Measurements from ENCODE around the gene MGST2.

Gene MGST2

GRCh38 chr4:139704915-139705485, 39.4 kb downstream of the MGST2 start:
- TF ChIP-seq JUND (IDR thresholded peaks at IDR 0.05; ENCODE audit: low read depth), result no peak
- in situ Hi-C loops (cut with HindIII; ENCODE audit: low pct_unique_long_range_greater_than_20kb, low sequenced_read_pairs), result no loop called here
- DNase-seq (ENCODE audit: low read depth in 1 of 2, low spot score in 1 of 2), result peak in 1 of 2 experiments; percentile 19

- in situ Hi-C loops (cut with HindIII; ENCODE audit: low pct_unique_long_range_greater_than_20kb, low sequenced_read_pairs), result no loop called here
- TF ChIP-seq JUND (IDR thresholded peaks at IDR 0.05; ENCODE audit: low read depth), result no peak
Measured at GRCh38 chr4:139709660-139710059, 44.0 kb downstream of the MGST2 start.

DNA sequence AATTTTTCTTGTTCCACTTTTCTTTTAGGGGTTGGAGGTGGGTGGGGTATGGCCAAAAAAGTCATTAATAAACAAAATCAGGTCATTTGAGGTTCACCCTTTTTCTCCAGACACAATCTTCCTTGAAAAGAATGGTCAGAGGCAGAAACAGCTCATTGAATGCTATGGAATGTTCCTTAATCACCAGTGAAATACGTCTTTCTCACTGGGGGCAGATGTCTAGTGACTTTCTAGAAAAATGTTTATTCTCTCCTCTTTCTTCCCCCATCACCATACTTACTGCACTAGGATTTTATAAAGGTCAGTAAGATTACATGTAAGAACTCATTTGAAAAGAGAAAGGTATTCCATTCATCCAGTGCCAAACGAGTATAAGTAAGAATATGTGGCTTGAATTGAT, 44.5 kb downstream of the MGST2 start:
- TF ChIP-seq JUND (IDR thresholded peaks at IDR 0.05; ENCODE audit: low read depth), result no peak
- no peak for DNase-seq (ENCODE audit: low read depth in 1 of 2, low spot score in 1 of 2)
- in situ Hi-C loops (cut with HindIII; ENCODE audit: low pct_unique_long_range_greater_than_20kb, low sequenced_read_pairs), result no loop called here

More at GRCh38 chr4:139709660-139710059, 44.0 kb downstream of the MGST2 start:
- DNase-seq (ENCODE audit: low read depth in 1 of 2, low spot score in 1 of 2), result no peak

GRCh38 chr4:139711461-139711860, 45.8 kb downstream of the MGST2 start:
- no peak for DNase-seq (ENCODE audit: low read depth in 1 of 2, low spot score in 1 of 2)
- in situ Hi-C loops (cut with HindIII; ENCODE audit: low pct_unique_long_range_greater_than_20kb, low sequenced_read_pairs), result no loop called here
- no peak for TF ChIP-seq JUND (IDR thresholded peaks at IDR 0.05; ENCODE audit: low read depth)

GRCh38 chr4:139712882-139713281, 47.3 kb downstream of the MGST2 start:
- no peak for DNase-seq (ENCODE audit: low read depth in 1 of 2, low spot score in 1 of 2)
- no peak for TF ChIP-seq JUND (IDR thresholded peaks at IDR 0.05; ENCODE audit: low read depth)
- in situ Hi-C loops (cut with HindIII; ENCODE audit: low pct_unique_long_range_greater_than_20kb, low sequenced_read_pairs), result no loop called here

DNA sequence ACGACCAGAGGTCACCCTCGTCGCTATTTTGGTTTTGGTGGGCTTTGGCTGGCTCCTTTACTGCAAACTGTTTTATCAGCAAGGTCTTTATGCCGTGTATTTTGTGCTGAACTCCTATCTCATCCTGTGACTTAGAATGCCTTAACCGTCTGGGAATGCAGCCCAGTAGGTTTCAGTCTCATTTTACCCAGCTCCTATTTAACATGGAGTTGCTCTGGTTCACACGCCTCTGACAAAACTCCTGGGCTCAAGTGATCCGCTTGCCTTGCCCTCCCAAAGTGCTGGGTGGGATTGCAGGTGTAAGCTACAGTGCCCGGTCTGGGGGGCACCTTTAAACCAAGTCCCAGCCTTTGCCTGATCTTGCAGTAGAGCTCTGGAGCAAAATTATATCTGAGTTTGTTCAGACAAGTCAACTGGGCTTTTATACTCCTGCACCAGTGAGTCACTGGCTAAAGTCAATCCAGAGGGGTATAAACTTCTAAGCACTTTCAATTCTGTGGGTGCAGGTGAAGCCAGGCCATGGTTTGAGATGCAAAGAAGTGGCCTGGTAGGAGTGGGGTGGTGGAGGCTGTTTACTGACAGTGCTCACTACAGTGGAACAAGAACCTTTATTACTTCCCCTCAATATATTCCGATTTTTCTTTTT, 50.2 kb downstream of the MGST2 start:
- in situ Hi-C loops (cut with HindIII; ENCODE audit: low pct_unique_long_range_greater_than_20kb, low sequenced_read_pairs), result no loop called here
- no peak for TF ChIP-seq JUND (IDR thresholded peaks at IDR 0.05; ENCODE audit: low read depth)
- DNase-seq (ENCODE audit: low read depth in 1 of 2, low spot score in 1 of 2), result no peak

DNA sequence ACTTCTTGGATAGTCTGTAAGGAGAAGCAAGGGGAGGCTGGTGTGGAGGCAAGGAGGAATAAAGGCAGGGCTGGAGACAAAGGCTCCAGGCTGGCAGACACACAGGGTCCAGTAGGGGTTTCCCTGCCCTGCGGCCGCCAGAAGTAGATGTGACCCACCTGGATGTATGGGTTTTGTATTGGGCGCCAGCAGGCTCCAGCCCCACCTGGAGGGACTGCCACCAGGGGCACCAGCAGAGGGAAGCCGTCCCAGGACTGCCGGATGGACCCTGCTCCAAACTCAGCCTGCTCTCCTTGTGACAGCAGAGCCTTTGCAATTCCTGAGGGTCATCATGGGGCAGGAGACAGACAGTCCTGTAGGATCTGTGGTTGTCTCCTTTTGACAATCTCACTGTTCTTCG, 52.7 kb downstream of the MGST2 start:
- no peak for TF ChIP-seq JUND (IDR thresholded peaks at IDR 0.05; ENCODE audit: low read depth)
- DNase-seq (ENCODE audit: low read depth in 1 of 2, low spot score in 1 of 2), result no peak
- in situ Hi-C loops (cut with HindIII; ENCODE audit: low pct_unique_long_range_greater_than_20kb, low sequenced_read_pairs), result no loop called here

DNA sequence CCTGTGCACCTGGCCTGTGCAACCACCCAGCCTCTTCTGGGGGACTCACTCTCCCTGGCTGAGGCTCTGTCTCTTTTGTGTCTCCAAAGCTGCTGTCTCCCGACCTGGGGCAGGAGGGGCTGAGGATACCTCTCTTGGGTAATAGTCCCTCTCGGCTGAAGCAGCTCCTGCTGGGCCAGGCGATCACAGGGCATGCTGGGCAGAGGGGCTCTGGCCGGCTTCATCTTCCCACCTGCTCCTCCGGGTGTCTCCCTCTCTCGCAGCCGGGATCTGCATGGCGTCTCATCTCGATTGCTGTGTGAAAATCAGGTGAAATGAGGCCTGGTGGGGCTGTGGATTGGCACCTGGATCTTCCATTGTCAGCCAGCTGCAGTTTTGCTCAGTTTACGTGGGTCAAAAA, 53.2 kb downstream of the MGST2 start:
- DNase-seq (ENCODE audit: low read depth in 1 of 2, low spot score in 1 of 2), result no peak
- in situ Hi-C loops (cut with HindIII; ENCODE audit: low pct_unique_long_range_greater_than_20kb, low sequenced_read_pairs), result no loop called here
- no peak for TF ChIP-seq JUND (IDR thresholded peaks at IDR 0.05; ENCODE audit: low read depth)

DNA sequence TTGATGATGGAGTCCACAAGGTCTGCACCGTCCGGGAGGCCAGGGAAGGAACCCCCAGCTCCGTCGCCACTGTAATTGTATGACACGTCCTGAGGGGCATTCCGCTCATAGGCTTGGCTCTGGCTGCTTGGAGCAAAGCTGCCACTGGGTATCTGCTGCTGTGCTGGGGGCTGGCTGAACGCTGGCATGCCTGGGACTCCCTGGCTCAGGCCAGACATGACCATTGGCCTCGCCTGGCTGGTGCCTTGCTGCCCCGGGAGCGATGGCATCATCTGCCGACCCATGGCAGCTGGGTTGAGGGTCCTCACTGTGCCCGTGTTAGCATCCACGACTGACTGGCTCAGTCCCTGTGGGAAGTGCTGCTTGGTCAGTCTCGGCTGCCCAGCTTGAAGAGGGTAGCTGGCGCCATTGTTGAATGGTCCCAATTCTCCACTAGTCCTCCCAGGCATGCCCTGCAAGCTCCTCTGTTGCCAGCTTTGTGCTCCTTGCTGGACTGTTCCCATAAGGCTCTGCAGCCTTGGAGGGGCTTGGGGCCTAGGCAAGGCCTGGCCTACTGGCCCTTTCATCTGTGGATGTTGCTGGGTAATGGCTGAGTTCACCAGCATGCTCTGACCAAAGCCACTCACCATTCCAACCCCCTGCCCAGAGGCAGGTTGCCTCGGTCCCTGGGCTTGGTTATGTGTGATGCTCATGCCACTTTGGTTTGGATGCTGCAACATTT, 53.9 kb downstream of the MGST2 start:
- no peak for TF ChIP-seq JUND (IDR thresholded peaks at IDR 0.05; ENCODE audit: low read depth)
- in situ Hi-C loops (cut with HindIII; ENCODE audit: low pct_unique_long_range_greater_than_20kb, low sequenced_read_pairs), result no loop called here
- DNase-seq (ENCODE audit: low read depth in 1 of 2, low spot score in 1 of 2), result no peak

GRCh38 chr4:139720806-139721205, 55.2 kb downstream of the MGST2 start:
- TF ChIP-seq JUND (IDR thresholded peaks at IDR 0.05; ENCODE audit: low read depth), result no peak
- in situ Hi-C loops (cut with HindIII; ENCODE audit: low pct_unique_long_range_greater_than_20kb, low sequenced_read_pairs), result no loop called here
- no peak for DNase-seq (ENCODE audit: low read depth in 1 of 2, low spot score in 1 of 2)

DNA sequence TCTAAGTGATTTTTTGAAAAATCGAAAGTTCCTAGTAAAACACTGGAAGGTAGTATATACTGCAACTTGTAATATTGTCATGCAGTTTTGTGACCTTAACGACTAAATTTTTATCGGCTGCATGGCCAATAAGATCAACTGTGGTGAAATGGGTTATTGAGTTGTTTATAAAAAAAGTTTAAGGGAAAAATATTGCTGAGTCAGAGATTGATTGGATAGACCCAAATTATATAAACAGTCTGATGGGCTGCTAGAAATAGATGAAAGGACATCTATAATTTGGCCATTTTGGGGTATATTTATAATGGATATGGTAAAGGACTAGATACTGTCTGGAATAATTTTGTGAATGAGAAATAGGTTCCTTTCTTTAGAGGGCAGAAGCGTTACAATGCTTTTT, 56.2 kb downstream of the MGST2 start:
- in situ Hi-C loops (cut with HindIII; ENCODE audit: low pct_unique_long_range_greater_than_20kb, low sequenced_read_pairs), result no loop called here
- DNase-seq (ENCODE audit: low read depth in 1 of 2, low spot score in 1 of 2), result no peak
- TF ChIP-seq JUND (IDR thresholded peaks at IDR 0.05; ENCODE audit: low read depth), result no peak

DNA sequence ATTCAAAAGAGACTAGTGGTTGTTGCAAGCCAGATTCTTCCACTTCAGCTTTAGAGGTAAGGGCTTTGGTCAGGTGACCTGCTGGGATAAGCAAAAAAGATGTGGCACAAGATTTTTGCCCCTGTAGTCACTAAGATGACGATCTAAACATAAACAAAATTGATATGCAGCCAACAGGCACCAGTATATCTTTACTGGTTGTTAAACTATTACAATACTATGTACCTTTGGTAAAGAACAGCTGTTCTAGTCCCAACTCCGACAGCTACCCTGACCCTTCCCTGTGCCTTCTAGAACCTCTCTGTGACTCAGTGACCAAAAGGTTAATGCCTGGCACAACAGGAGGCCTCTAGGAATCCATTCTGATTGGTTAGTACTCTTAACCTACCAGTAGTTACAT, 59.6 kb downstream of the MGST2 start:
- in situ Hi-C loops (cut with HindIII; ENCODE audit: low pct_unique_long_range_greater_than_20kb, low sequenced_read_pairs), result no loop called here
- DNase-seq (ENCODE audit: low read depth in 1 of 2, low spot score in 1 of 2), result no peak
- no peak for TF ChIP-seq JUND (IDR thresholded peaks at IDR 0.05; ENCODE audit: low read depth)

DNA sequence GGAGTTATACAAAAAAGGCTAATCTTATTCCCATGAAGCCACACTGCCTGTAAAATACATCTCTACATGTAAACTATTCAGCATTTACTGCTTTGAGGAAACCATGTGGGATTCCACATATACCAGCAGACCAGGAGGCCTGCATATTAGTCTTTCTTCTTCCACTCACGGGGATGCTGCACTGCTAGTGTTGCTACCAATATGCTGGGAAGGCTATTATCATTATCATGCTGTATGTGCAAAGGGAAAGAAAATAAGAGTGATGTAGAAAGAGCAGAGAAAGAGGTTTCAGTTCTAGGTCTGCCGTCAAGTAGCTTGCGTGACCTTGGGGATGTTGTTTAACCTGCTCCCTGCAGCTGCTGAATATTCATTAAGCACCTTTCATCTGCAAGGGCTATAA, 61.0 kb downstream of the MGST2 start:
- no peak for TF ChIP-seq JUND (IDR thresholded peaks at IDR 0.05; ENCODE audit: low read depth)
- in situ Hi-C loops (cut with HindIII; ENCODE audit: low pct_unique_long_range_greater_than_20kb, low sequenced_read_pairs), result no loop called here
- no peak for DNase-seq (ENCODE audit: low read depth in 1 of 2, low spot score in 1 of 2)
